NCI-H128 (cell line): ENCODE results near the gene MYNN.
A peak's percentile ranks its signal among the peaks of the same experiment; 100 is the strongest.
"Not testable (repeated sequence)": the region's sequence is repeated elsewhere in the genome, so short reads cannot be mapped to it uniquely, and the experiment has no call there.

Experiments
- DNase-seq: peaks from one replicate; lab custom pipeline; 2025; ENCODE audit not compliant: unreplicated experiment; lab: John Stamatoyannopoulos, UW

Gene MYNN

GRCh38 chr3:169772897-169773816 is at the start of gene MYNN:
TSS of gene MYNN (plus strand) at chr3:169773396. CDS start at chr3:169774296, 900 bp downstream.
- DNase-seq = peak; percentile 87

GRCh38 chr3:169731857-169732256 is 41.3 kb upstream of the MYNN start:
- DNase-seq = not testable (repeated sequence)

- no peak for DNase-seq
These were observed 34.1 kb upstream of the MYNN start for GRCh38 chr3:169739067-169739466.

- DNase-seq = no peak
These were observed 28.7 kb upstream of the MYNN start for GRCh38 chr3:169744366-169745054.

GRCh38 chr3:169746924-169747323 is 26.3 kb upstream of the MYNN start:
- DNase-seq = no peak

- no peak for DNase-seq
These were observed 24.5 kb upstream of the MYNN start for GRCh38 chr3:169748670-169749069.

- DNase-seq = no peak
These were observed 22.5 kb upstream of the MYNN start for GRCh38 chr3:169750665-169751064.

GRCh38 chr3:169751875-169752274 is 21.3 kb upstream of the MYNN start:
- DNase-seq = no peak

- DNase-seq = no peak
These were observed 18.5 kb upstream of the MYNN start for GRCh38 chr3:169754711-169755110.

- no peak for DNase-seq
These were observed 17.7 kb upstream of the MYNN start for GRCh38 chr3:169755488-169755887.

GRCh38 chr3:169758359-169758994 is 14.7 kb upstream of the MYNN start:
- DNase-seq = no peak

GRCh38 chr3:169759256-169759655 is 13.9 kb upstream of the MYNN start:
- no peak for DNase-seq

- DNase-seq = no peak
These were observed 12.7 kb upstream of the MYNN start for GRCh38 chr3:169760479-169760878.

- DNase-seq = no peak
These were observed 8.8 kb upstream of the MYNN start for GRCh38 chr3:169764312-169764881.

- DNase-seq = peak; percentile 49
These were observed 8.1 kb upstream of the MYNN start, which contains the start of gene TERC for GRCh38 chr3:169764882-169765612. TSS of gene TERC (minus strand) at chr3:169765060.

GRCh38 chr3:169769287-169770181 is 3.7 kb upstream of the MYNN start, which contains the start of gene ACTRT3:
TSS of gene ACTRT3 (minus strand) at chr3:169769561. CDS start at chr3:169769520, 41 bp downstream.
- DNase-seq = no peak

GRCh38 chr3:169771497-169772304 is 1.5 kb upstream of the MYNN start:
- DNase-seq = peak; percentile 84

GRCh38 chr3:169772305-169772896 is 795 bp upstream of the MYNN start:
- DNase-seq = peak; percentile 71
